HG03457 (cell line): ENCODE measurements around the gene HINT2.

Source experiments
- ATAC-seq: cut with Tn5 transposase; IDR thresholded peaks from one replicate; pipeline ENCODE4 v1.9.1; 2021; ENCODE audit warnings: moderate number of reproducible peaks; ENCODE audit not compliant: unreplicated experiment

The HINT2 gene

DNA sequence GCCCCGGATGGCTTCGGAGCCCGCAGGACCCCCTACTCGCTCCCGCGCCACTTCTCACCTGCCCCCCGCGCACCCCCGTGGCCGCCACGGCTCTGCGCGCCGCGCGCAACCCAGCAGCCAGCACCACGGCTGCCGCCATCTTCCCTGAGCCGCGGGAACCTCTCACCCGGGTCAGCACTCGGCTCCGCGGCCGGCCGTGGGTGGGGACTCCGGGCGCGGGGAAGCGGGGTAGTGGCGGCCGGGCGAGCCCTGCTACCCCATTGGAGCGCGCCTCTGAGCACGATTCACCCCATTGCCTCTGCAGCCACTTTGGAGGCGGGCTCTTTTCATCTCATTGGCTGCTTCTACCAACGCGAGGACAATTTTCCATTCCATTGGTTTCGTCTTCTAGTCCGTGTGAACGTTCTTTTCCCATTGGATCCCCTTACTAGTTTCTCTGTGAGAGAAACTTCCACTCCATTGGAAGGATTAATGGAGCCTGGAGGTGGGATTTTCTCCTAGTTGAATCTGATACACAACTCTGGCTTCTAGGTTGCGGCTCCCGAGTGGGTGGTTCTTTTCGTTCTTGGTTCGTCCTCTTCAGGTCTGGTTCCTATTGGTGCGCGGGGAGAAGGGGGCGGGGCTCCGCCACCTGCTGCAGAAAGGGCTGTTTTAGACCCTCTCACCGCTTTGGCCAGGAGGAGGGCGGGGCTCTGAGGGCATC lies at the start of gene HINT2:
HINT2 (minus strand) TSS at position 202 of the 703 bp plus-strand sequence; CDS start at position 139, 63 bp downstream.
- peak; percentile 51 for ATAC-seq

DNA sequence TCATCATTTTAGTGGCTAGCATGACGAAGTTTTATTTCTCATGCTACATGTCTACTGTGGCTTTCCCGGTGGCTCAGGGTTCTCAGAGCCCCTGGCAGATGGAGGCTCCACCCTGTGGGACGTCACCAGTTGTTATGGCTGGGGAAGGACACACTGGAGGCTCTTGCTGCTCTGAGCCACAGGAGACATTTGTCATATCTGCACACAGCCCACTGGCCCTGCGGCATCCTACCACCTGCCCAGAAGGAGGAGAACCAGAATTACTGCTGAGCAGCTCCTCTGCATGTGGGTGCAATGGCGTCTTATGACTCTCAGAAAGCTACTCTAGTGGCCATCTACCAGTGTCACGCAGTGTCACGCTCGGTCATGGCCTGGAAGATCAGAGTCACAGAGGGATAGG lies 48.7 kb upstream of the HINT2 start:
- no peak for ATAC-seq

DNA sequence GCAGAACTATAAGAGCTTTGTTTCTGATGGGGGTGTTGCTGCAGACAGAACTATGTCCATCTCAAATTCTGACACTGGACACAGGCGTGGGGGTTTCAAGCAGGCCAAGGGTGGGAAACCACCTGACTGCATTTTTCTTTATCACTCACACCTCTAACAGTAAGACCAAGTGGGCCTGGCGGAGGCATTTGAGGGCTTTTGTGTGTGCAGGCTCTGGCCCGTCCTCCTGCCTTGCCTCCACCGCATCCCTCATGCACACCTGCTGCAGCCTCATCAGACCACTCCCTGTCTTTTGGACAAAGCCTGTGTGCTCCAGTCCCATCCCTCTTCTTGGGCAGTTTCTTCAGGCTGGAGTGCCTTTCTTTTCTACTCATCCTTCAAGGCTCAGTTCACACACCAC lies 47.5 kb upstream of the HINT2 start:
- ATAC-seq: no peak

DNA sequence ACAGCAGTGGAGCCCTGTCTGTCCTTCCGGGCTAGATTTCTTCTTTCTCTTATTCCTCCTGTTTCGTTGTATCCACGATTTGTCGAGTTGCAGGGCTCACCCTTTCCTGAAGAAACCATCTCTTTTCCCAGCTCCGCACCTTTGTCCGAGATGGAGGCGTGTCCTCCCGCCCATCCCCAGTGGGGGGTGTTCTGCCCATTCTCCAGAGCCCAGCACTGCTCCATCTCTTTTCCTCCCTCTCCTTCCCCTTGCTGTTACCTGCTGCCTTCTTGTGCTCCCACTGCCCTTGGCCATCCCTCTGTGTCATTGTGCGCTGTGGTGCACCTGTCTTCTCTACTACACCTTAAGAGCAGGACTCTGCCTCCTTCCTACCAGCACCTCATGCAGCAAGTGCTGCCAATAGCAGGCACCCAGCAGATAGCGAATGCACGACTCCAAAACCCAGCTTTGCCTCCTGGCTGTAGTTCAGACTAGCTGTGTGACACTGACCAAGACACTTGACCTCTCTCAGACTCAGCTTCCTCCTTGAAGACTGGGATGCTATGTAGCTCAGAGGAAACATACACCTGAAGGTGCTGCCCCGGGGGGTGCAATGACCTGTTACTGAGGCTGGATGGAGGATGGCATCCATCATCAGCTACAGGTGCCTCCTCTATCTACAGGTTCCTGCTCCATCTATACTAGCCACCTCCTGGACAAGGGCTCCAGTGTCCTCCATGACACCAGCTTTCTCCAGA lies 46.5 kb upstream of the HINT2 start:
- ATAC-seq: no peak

DNA sequence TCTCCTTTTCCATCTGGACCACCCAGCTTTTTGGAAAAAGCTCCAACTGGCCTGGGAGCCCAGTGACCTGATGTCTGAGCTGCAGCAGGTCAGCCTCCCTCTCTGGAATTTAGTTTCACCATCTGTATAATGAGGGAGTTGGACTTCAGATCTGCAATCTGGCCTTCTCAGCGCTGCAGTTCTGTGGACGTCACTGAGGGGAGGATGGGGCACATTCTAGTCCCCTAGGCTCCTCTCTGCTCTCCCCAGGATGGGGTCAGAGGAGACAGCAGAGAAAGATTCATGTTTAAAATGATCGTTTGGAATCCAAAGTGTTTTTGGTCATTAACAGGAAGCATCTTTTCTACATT lies 45.1 kb upstream of the HINT2 start:
- ATAC-seq: no peak

DNA sequence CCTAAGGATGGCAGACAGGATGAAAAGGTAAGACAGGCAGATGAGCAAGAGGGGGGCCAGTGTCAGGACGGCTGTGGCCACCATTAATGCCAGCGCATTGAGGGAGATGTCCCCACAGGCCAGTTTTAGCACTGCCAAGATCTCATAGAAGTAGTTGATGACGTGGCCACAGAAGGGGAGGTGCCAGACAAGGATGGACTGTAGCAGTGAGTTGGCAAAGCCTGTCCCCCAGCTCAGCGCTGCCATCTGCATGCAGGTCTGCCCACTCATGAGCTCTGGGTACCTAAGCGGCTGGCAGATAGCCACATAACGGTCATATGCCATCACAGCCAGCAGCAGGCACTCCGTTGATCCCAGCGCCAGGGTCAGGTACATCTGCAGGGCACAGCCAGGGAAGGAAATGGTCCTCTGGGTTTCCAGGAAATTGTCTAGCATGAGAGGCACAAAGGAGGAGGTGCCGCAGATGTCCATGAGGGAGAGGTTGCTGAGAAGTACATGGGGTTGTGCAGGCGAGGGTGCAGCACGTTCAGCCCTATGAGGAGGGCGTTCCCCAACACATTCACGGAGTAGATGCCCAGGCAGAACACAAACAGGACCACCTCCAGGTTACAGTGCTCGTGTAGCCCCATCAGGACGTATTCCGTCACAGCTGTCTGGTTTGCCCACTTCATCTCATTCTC lies 44.6 kb upstream of the HINT2 start:
- ATAC-seq: no peak

DNA sequence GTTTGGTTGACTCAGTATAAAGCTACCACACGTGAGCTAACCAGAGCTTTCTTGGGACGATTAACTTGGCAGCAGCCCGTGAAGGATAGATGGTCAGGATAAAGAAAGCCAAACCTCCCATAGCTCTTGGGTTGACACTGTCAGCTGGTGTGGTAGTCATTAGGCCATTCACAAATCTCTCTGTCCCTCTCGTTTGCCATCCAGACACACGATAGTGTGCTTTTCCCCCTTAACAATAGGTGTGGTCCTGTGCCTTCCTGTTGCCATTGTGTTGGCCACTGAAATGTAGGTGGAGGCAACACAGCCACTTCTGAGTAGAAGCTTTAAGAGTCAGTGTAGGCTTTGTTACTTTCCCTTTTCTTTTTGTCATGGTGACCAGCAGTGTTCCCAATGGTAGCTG lies 43.6 kb upstream of the HINT2 start:
- ATAC-seq: no peak

DNA sequence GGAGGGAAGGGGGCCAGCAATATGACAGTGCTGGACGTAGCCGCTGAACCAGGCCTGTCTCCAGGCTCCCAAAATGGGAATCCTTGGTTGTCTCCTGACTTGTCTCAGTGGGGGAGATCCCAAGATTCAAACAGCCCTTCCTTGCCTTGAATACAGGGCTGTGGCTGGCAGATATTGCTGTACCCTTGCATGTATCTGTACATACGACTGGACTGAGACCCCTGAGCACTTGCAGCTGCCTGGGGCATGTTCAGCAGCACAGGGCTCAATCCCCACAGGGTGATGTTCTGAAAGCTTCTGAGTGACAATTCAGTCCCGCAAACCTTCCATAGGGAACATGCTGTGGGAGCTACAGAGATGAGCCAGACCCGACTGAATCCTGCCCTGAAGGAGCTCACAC lies 42.0 kb upstream of the HINT2 start:
- no peak for ATAC-seq

DNA sequence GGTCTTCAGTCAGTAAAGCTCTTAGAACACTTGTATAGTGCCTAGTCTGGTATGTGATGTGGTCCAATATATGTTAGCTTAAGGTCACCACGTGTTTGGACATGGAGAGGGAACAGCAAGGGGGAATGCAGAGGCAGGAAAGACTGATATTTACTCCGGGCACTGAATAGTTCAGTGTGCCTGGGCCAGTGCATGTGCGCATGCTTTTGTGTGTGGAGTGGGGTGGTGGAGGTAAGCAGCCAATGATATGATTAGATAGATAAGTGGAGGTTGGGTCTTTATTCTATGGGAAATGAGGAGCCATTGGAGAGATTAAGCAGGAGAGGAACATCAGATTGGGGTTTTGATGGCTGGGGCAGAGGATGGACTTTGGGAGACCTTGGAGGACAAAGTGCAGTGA lies 41.4 kb upstream of the HINT2 start:
- ATAC-seq: no peak

DNA sequence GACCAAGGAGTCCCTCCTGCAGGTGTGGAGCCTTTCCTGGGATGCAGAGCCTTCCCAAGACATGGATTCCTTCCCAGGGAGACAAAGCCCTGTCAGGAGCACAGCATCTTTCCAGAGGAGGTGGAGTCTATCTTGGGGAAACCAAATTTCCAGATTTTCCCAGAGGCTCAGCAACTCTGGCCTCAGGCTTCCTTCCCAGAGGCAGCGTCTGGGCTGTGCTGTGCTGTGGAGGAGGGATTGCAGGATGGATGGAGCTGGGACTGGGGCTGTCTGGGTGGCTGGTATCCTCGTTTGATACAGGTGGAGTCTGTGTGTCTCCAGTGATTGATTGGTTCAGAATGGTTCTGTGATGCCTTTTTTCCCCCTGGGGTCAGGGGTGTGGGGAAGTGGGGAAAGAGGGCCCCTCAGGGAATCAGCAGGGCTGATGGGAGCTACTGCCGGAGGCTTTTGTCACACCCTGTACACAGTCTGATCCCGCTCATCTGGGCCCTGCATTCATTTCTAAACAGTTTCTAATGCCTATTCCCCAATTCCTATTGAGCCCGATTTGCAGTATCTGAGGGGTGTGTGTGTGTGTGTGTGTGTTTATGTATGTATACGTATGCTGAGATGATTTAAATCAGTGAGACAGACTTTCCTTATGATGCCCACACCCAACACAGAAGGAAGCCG lies 39.4 kb upstream of the HINT2 start:
- no peak for ATAC-seq

DNA sequence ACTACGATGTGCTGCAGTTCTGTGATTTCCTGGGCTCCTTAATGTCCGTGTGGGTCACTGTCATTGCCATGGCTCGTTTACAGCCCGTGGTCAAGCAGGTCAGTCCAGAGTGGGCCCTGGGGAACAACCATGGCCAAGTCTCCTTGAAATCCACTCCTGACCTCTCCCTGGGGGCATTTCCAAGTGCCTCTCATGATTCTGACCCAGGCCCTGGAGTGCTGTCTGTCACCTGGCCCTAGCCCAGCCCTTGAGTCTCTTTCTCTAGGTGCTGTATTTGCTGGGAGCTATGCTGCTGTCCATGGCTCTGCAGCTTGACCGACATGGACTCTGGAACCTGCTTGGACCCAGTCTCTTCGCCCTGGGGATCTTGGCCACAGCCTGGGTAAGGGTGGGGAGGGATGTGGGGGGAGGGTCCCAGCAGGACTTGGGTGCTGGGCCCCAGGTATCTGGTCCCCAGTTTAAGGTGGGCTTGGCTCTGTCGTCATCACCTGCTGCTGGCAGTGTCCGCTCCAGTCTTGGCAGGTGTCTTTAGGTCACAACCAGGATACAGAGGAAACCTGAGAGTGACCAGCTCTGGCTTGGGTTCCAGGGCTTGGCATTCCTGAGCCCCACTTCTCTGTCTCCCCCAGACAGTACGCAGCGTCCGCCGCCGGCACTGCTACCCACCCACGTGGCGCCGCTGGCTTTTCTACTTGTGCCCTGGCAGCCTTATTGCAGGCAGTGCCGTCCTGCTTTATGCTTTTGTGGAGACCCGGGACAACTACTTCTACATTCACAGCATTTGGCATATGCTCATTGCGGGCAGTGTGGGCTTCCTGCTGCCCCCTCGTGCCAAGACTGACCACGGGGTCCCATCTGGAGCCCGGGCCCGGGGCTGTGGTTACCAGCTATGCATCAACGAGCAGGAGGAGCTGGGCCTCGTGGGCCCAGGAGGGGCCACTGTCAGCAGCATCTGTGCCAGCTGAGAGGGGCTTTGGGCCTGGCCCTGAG lies 38.3 kb upstream of the HINT2 start:
- no peak for ATAC-seq

DNA sequence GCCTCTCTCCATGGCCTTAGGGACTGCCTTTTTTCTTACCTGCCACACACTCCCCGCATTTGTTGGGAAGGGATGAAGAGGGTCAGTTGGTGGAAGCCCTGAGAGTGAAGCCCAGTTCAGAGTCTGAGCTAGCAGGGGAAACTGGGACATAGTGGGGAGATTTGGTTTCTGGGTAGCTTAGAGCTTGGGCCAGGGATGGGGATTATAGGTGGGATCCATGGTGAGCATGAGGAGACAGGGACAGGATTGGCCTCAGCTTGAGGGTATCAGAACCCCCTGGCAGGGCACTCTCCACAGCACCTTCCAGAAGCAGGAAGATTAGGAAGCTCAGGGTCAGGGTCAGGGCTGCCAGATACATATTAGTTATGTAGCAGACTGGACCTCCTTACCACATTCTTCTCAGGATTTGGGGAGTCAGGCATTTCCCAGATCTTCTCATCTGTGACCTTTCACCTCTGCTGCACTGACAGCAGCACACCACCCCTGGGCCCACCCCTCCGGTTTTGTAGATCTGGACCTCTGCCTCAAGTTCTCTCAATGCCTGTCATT lies 37.5 kb upstream of the HINT2 start:
- no peak for ATAC-seq

DNA sequence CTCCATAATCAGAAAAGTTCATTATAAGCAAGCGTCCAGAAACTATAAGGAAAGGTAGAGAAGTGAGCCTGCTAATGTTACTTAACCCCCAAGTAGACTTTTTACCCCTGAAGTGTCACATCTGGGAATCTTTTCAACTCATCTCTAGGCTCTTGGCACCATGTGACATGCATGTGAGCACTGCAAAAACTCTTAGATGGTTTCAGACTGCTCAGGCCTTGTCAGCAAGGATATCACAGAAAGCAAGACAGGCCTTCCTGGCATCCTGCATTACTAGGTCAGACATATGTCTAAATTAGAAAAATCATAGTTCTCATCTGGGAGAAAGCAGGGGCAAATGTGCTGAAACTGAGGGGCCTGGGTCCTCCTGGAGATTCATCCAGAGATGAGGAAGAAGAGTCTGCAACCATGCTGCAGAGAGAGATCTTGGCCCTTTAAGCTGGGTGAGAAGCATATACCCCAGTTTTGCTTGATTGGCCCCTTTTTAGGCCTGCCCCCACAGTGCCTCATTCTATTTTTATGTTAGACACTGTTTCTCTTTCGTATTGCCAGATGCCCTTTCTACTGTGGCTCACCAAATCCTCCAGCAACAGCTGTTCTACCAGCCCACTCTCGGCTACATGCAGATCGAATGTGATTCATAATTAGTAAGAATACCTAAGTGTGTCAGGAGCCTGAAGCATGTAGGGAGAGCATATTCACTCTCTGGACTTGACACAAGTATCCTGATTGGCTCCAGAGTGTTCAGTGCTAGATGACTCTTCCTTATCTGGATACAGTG lies 33.1 kb upstream of the HINT2 start:
- peak; percentile 60 for ATAC-seq

DNA sequence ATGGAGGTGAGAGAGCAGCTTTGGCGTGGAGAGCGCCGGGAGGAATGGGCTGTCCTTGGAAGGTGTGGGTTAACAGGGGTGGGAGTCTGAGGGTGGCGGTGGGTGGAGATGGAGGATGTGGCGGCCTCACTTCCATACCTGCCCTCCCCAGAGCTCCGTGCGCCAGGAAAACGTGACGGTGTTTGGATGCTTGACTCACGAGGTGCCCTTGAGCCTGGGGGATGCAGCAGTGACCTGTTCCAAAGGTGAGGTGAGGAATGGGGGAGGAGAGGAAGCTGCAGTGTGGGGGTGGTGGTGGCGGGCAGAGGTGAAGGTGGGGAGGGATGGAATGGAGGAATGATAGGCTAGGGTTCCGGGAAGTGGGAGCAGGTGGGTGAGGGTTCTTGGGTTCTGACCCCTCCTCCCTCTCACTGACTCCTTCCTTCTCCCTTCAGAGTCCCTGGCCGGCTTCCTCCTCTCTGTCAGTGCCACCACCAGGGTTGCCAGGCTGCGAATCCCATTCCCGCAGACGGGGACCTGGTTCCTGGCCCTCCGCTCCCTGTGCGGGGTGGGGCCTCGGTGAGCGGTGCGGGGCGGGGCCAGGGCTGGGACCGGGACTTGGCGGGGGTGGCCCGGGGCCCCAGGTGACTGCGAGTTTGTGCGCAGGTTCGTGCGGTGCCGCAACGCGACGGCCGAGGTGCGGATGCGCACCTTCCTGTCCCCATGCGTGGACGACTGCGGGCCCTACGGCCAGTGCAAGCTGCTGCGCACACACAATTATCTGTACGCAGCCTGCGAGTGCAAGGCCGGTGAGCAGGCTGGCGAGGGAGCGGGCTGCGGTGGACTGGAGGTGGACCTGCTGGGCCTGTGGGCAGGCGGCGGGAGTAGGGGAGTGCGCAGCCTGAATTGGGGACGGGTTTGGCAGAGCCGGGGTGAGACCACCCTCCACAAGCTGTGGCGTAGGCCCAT lies 31.3 kb upstream of the HINT2 start:
- ATAC-seq: no peak

DNA sequence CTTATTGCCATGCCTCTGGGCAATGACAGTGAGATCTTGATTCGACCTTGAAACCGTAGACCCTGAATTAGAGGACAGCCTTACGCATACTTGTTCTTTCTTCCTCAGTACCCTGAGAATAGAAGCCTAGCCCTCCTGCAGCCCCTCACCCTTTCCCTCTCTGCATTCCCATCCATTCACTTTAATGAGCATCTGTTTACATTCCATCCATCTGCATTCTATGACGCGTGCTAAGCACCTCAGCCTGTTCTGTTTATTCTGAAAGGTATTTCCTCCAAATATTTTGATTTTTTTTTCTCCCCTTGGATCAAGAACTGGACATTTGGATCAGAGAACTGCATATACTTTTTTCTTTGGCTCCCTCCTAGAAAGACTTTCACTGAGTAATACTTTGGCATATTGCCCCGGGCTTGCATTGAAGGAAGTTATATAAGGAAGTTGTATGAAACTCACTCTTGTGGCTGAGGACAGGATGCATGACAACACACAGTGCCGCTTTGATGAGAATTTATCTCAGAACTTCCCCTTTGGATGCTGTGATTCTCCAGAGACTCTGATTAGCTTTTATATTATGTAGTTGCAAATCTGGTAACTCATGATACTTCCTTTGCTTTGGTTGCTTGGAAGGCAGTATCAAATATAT lies 29.9 kb upstream of the HINT2 start:
- ATAC-seq: no peak

DNA sequence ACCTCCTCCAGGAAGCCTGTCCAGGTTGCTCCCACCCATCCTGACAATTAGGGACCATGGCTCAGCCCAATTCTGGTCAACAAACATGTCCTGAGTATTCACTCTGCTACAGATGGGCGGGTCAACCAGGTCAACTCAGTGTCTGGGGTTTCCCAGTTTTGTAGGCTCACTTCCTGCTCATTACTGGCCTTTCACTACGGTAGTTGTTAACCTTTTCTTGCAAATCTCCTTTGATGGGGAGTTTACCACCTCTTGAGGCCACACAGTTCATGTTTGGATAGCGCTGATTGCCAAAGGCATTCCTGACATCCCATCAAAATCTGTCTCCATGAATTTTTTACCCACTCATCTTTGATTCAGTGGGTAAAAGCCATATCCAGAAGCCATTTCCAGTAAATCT lies 28.0 kb upstream of the HINT2 start:
- ATAC-seq: no peak

DNA sequence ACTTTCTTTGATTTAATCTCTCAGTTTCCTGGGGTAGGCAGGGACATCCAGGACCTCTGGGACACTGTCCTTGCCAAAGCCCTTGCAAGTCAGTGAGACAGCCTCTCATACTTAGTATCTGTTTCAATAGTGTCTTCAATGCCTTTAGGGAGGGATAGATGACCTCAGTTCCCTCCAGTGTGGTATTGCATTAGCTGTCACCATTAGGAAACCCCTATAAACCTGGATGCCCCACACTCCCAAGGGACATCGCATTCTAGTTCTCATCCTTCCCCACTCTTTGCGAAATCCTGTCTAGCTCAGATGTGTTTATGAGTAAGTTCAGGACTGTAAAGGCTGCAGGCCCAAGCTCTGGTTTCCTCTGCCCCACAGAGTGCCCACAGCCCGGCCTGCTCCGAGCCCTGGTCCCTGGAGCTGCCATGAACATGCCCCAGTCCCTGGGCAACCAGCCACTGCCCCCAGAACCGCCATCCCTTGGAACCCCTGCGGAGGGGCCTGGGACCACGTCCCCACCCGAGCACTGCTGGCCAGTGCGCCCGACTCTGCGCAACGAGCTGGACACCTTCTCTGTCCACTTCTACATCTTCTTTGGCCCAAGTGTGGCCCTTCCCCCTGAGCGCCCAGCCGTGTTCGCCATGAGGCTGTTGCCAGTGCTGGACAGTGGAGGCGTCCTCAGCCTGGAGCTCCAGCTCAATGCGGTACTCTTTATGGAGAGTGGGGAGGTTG lies 27.3 kb upstream of the HINT2 start:
- no peak for ATAC-seq
